ENCODE results near the gene FUBP3.
"Not testable (repeated sequence)": the region's sequence is repeated elsewhere in the genome, so short reads cannot be mapped to it uniquely, and the experiment has no call there.

FUBP3 gene

DNA sequence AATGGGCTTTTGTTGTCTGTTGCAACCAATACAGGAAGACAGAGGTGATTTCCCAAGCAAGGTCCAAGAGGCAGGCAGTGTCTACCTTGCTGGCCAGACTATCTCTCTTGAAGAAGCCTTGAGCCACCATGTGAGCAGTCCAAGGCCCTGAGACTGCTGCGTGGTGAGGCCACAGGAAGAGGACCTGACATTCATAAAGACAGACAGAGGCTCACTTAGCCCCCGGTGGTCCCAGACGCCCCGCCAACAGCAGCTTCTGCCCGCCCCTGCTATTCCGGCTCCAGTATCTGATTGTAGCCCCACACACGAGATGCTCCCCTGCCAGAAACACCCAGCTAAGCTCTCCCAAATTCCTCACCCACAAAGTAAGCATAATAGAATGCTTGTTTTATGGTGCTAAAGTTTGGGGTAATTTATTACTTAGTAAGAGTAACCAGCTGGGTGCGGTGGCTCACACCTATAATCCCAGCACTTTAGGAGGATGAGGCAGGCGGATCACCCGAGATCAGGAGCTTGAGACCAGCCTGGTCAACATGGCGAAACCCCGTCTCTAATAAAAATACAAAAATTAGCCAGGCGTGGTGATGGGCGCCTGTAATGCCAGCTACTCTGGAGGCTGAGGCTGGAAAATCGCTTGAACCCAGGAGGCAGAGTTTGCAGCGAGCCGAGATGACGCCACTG lies 22.8 kb upstream of the FUBP3 start:
- DNase-seq, result no peak

DNA sequence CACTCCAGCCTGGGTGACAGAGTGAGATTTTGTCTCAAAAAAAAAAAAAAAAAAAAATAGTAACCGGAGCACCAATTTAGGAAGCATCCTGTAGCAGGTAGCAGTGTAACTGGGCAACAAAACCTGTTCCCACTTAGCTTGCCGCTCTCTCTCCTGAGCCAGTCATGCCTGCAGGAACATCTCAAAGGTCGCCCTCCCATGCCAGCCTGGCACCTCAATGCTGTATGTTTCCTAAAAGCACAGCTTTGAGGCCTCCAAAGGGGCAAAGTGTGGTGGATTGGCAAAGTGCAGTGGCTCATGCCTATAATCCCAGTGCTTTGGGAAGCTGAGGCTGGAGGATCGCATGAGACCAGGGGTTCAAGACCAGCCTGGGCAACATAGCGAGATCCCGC lies 22.3 kb upstream of the FUBP3 start:
- no peak for DNase-seq

DNA sequence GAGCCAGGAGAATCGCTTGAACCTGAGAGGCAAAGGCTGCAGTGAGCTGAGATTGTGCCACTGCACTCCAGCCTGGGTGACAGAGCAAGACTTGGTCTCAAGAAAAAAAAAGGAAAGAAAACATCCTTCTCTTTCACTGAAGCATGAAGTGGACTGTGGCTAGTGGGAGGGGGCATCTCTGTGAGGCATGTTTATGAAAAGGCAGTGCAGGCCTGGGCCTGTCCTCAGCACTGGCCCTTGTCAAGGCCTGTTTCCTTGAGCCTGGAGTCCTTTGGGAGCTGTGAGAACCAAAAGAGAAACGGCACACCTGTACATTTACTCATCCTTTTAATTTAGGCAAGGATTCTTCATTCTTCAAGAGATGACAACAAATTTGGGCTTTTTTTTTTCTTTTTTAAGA lies 18.3 kb upstream of the FUBP3 start:
- DNase-seq, result no peak

DNA sequence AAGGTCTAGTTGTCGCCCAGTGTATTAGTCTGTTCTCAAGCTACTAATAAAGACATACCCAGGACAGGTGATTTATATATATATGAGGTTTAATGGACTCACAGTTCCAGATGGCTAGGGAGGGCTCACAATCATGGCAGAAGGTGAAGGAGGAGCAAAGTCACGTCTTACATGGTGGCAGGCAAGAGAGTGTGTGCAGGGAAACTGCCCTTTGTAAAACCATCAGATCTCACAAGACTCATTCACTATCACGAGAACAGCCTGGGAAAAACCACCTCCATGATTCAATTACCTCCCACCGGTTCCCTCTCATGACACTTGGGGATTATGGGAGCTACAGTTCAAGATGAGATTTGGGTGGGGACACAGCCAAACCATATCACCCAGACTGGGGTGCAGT lies 16.9 kb upstream of the FUBP3 start:
- not testable (repeated sequence) for DNase-seq

GRCh38 chr9:130563797-130564196 lies 15.6 kb upstream of the FUBP3 start:
- no peak for DNase-seq

- no peak for DNase-seq
Measured at GRCh38 chr9:130565792-130566191, 13.6 kb upstream of the FUBP3 start.

GRCh38 chr9:130570208-130570607 lies 9.2 kb upstream of the FUBP3 start:
- peak; percentile 12 for DNase-seq

DNA sequence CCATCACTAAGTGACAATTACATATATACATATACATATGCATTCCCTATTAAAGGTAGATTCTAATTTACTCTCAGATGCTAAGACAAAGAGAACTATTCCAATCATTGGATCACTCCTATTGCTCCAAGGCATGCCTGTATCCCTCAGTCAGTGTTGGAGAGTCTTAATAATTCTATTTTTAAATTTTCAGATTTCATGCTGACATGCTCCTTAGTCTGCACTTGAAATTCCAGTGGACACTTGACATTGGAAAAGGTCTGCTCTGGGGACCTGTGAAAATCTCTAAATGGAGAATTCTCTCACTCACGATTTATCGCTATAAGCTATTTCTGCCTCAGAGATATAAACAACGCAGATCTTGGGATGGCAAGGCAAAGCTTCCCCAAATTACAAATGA lies 3.9 kb upstream of the FUBP3 start:
- no peak for DNase-seq

GRCh38 chr9:130576176-130576575 lies 3.2 kb upstream of the FUBP3 start:
- DNase-seq, result no peak

DNA sequence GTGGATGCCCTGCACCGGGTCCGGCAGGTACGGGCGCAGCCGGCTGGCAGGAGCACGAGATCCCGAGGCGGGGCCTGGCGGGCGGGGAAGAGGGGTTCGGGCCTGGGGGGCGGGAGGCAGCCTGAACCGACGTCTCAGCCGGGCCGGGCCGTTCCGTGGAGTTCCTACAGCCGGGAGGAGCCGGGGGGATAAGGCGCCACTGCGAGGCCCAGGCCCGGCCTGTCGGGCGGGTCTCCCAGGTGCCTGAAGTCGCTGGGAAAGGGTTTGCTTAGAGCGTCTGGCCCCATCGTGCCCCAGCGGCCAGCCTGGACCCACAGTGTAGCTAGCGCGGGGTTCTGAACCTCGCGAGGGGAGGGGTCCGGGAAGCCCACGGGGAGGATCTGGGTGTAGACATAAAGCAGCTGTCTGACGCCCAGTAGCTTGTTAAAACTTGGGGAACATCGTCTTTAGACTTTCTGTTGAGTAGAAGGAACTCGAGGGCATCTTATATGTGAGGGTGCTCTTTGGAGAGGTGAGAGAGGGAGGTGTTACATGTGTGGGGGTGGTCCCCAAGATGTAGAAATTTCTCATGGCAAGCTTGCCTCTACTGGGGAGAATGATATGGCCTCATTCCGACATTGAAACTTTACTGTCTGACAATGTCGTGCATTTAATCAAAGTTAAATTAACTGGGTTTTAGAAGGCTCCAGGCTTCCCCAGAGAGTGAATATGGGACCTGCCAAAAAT lies 524 bp downstream of the FUBP3 start:
- DNase-seq, result peak; percentile 3

GRCh38 chr9:130581766-130582165 lies 2.4 kb downstream of the FUBP3 start:
- no peak for DNase-seq

- DNase-seq, result no peak
Measured at GRCh38 chr9:130583271-130583670, 3.9 kb downstream of the FUBP3 start.

DNA sequence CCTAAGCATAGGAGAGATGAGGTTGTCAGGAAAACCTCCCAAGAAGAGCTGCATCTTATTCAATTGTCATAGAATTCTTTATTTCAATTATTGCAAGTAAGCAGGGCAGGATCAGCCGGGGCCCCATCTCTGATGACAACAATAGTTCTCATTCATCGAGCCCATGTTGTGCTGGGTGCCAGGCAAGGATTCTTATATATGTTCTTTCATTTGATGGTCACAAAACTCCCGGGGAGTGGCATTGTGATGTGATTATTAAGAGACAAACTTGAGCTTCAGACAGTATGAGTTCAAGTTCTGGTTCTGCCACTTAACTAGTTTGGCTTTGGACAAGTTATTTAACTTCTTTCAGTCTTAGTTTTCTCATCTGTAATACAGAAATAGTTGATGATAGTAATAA lies 8.5 kb downstream of the FUBP3 start:
- DNase-seq, result no peak

DNA sequence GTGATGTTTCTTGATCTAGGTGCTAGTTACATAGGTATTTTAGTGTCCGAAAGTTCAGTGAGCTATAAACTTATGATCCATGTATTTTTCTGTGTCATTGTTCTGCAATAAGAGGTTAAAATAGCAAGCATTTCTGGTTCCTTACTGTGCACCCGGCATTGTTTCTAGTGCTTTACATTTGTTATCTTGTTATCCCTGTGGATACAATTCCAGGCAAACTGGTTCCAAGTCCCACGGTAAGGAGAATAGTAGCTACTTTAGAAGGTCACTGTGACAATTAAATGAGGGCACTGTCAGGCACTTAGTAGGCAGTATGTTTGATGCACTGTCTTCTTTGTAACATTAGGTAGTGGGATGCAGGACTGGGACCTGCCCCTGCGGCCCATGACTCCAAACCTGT lies 9.0 kb downstream of the FUBP3 start:
- no peak for DNase-seq

GRCh38 chr9:130589754-130590153 lies 10.4 kb downstream of the FUBP3 start:
- no peak for DNase-seq

DNA sequence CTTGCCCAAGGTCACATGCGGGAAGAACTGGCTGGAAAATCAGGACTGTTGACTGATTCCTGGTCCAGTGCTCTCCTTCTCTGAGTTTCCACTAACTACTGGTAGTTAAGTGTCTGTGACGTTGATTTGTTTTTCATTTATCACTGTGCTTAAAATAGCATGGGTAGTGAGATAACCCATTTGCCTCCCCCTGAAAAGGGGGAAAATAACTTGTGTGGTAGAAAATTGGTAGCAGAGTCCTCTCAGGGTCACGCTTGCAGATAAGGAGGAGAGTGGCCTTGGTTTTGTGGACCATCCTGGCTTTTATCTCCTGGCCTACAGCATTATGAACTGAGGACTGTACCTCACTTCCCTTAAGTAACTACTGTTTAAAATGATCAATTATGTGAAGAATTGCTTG lies 10.9 kb downstream of the FUBP3 start:
- no peak for DNase-seq

DNA sequence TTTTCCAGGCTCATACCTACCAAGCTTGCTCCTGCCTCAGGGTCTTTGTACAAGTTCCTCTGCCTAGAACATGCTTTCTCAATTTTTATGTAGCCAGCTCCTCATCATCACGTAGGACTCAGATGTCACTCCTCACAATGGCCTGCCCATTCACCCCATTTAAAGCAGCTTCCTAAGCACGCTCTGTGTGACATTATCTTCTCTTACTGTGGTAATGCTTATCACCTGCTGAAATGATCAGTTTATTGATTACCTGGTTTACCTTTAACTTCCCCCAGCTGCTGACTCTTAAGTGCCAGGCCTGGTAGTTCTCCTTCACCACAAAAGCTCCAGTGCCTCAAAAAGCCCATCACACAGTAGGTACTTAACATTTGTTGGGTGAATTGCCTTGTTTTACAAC lies 13.6 kb downstream of the FUBP3 start:
- DNase-seq, result no peak

GRCh38 chr9:130597228-130597627 lies 17.9 kb downstream of the FUBP3 start:
- DNase-seq, result no peak

- DNase-seq, result no peak
Measured at GRCh38 chr9:130598188-130598587, 18.8 kb downstream of the FUBP3 start.

GRCh38 chr9:130599625-130600024 lies 20.2 kb downstream of the FUBP3 start:
- DNase-seq, result no peak

DNA sequence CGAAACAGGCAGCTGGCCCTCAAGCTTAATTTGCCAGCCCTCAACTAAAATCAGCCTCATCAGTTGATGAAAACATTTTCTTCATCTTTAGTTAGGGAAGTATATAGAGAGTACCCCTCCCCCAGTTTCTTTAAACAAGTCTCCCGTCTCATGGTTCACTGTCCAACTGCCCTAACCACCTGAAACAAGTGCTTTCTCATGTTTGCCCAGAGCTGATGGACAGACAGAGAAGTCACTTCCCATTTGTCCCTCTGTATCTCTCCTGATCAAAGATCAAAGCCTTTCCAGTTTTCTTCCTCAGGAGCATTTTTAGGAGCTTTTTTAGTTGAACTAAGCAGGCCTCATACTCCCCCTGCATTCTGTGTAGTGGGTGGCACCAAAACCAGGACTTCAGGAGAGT lies 21.7 kb downstream of the FUBP3 start:
- DNase-seq, result no peak

GRCh38 chr9:130604295-130604694 lies 24.9 kb downstream of the FUBP3 start:
- no peak for DNase-seq

- DNase-seq, result no peak
Measured at GRCh38 chr9:130606887-130607600, 27.7 kb downstream of the FUBP3 start.

All from fibroblast of skin of back (primary cell).